HepG2 (cell line): ENCODE results near the gene ZC3H7B. TPM values are rescaled to one million over a fixed set of nuclear protein-coding genes. Genes with fewer than 3 reads are reported as not detected.
A peak's percentile ranks its signal among the peaks of the same experiment; 100 is the strongest.

Source experiments
- CTCF ChIP-seq: sonication (generic); formaldehyde crosslinking; IDR thresholded peaks from 2 replicates; pipeline ENCODE4 v1.5.0; 2020; ENCODE audit warnings: mild to moderate bottlenecking, missing genetic modification reagents, moderate library complexity
- PRPF4 ChIP-seq: fragments of 200-400 bp; formaldehyde crosslinking; IDR thresholded peaks from 2 replicates; pipeline ENCODE4 v1.6.1; 2016; ENCODE audit warnings: low read length, low read depth; ENCODE audit not compliant: poor library complexity, severe bottlenecking
- RBAK ChIP-seq: sonication (generic); formaldehyde crosslinking; IDR thresholded peaks from 2 replicates; pipeline ENCODE4 v1.5.1; 2020; ENCODE audit warnings: mild to moderate bottlenecking, missing genetic modification reagents
- RERE ChIP-seq: IDR thresholded peaks from 2 replicates; pipeline ENCODE4 v1.6.1; 2016; ENCODE audit warnings: low read depth, missing genetic modification reagents, missing compliant biosample characterization
- SKI ChIP-seq: fragments of 450-650 bp; IDR thresholded peaks from one replicate; pipeline ENCODE4 v1.6.1; 2018; ENCODE audit warnings: mild to moderate bottlenecking; ENCODE audit not compliant: partially characterized antibody
- SMARCC2 ChIP-seq: fragments of 450-650 bp; IDR thresholded peaks from 2 replicates; pipeline ENCODE4 v1.6.1; 2017; ENCODE audit warnings: antibody characterized with exemption, mild to moderate bottlenecking
- SOX13 ChIP-seq, 3 experiments: fragments of 450-650 bp in 1 of 3; sonication (generic) in 1 of 3; formaldehyde crosslinking in 1 of 3; IDR thresholded peaks in 2 of 3; conservative IDR thresholded peaks in 1 of 3; 2 replicates each; pipeline versions ENCODE4 v1.5.0 to v1.6.1; 2016 to 2020; ENCODE audit warnings: antibody characterized with exemption in 1 of 3, mild to moderate bottlenecking in 1 of 3, missing compliant biosample characterization in 1 of 3, missing genetic modification reagents in 1 of 3, moderate library complexity in 1 of 3
- ZBTB21 ChIP-seq: sonication (generic); formaldehyde crosslinking; IDR thresholded peaks from 2 replicates; pipeline ENCODE4 v1.4.0; 2020; ENCODE audit warnings: missing genetic modification reagents
- ZFP91 ChIP-seq: sonication (generic); formaldehyde crosslinking; IDR thresholded peaks from 2 replicates; pipeline ENCODE4 v1.9.0; 2022; ENCODE audit warnings: missing genetic modification reagents, mild to moderate bottlenecking, borderline replicate concordance
- ZNF10 ChIP-seq: sonication (generic); formaldehyde crosslinking; IDR thresholded peaks from 2 replicates; pipeline ENCODE4 v1.4.0; 2020; ENCODE audit warnings: mild to moderate bottlenecking, low read depth, missing genetic modification reagents, borderline replicate concordance
- ZNF281 ChIP-seq: sonication (generic); formaldehyde crosslinking; IDR thresholded peaks from 2 replicates; pipeline ENCODE4 v1.4.0; 2020; ENCODE audit warnings: missing genetic modification reagents, borderline replicate concordance
- ZNF576 ChIP-seq: sonication (generic); formaldehyde crosslinking; IDR thresholded peaks from 2 replicates; pipeline ENCODE4 v1.4.0; 2020; ENCODE audit warnings: mild to moderate bottlenecking, missing genetic modification reagents
- ZNF761 ChIP-seq: sonication (generic); formaldehyde crosslinking; conservative IDR thresholded peaks from 2 replicates; pipeline ENCODE4 v1.4.0; 2020; ENCODE audit warnings: mild to moderate bottlenecking, missing genetic modification reagents
- polyA plus RNA-seq, 8 experiments: library from polyadenylated mRNA; depleted of rRNA in 3 of 8; stranded (reverse) in 7 of 8; unstranded in 1 of 8; fragments of >200 nt; fragmentation: Illumina TruSeq in 4 of 8; extraction: Trizol in 4 of 8; gene quantifications; 2 replicates each; pipeline versions ENCODE4 v1.2.1 to v1.2.3, GENCODE V29; 2011 to 2016; ENCODE audit warnings: low read depth in 4 of 8, missing spikeins in 1 of 8, mixed read lengths in 1 of 8; ENCODE audit not compliant: insufficient read depth in 1 of 8
- total RNA-seq, 5 experiments: library from RNA; depleted of rRNA; stranded (reverse); fragments of >200 nt; fragmentation: Illumina TruSeq; extraction: Trizol; gene quantifications; 2 replicates each; pipeline ENCODE4 v1.2.3, GENCODE V29; 2016; ENCODE audit warnings: low read depth in 1 of 5

The ZC3H7B gene
- total and polyA plus RNA-seq, 2 of the 13 experiments (the other 11 are each of a cell fraction or from before 2014, with no cell fraction given), result 26.4 to 37.2 TPM

DNA sequence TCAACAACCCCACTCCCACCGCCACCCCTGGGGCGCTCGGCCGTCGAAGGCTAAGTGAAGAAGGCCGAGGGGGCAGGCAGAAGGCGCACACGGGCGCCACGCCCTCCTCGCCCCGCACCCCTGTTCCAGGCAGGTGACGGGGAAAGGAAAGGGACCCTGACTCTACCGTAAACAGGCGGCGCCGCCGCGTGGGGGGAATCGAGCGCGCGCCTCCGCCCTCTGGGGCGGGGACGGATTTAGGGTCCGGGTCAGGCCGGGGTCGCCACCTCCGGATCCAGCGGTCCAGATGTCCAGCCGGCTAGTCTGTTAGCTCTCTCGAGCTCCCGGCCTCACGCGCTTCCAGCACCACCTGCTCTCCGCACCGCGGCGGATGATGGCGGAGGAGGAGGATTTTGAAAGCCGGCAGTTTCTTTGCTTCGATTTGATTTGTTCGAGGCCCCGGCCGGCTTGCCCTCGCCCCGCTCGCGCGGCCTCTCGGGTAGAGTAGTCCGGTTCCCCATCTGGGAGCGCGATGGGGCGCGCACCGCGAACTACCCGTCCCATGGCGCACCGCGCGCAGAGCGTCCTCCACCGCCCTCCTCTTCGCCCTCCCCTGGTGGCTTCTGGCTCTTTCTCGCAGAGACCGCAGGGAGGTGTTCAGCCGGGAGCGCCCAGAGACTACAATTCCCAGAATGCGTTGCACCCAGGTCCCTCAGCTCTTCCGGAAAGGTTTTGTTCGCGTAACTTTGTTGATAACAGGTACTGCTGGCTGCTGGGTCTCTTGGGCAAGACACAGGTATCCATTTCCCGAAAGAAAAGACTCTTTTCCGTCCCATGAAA, 15.3 kb upstream of the ZC3H7B start, which contains the start of gene RANGAP1 (continued):
- TF ChIP-seq RERE (CRISPR knock-in tag) (no peak), RBAK (CRISPR knock-in tag) (no peak), SOX13 (IDR thresholded peaks at IDR 0.05) (no peak), SOX13 (CRISPR knock-in tag; conservative IDR thresholded peaks at IDR 0.05 in 1 of 2, IDR thresholded peaks at IDR 0.05 in 1 of 2) (no peak), SKI (no peak), ZBTB21 (CRISPR knock-in tag) (no peak), SMARCC2 (no peak), ZNF761 (CRISPR knock-in tag) (no peak), ZNF10 (CRISPR knock-in tag) (no peak), CTCF (CRISPR knock-in tag) (peak; percentile 54), ZFP91 (peak; percentile 54; the same call in 1 of the 2 replicates), PRPF4 (no peak), ZNF576 (no peak), ZNF281 (no peak)
